Thymus (tissue), 11 donors: Measurements from ENCODE around the gene CCDC197. TPM values are rescaled to one million over a fixed set of nuclear protein-coding genes. Genes with fewer than 3 reads are reported as not detected.

Source experiments
- DNase-seq, 9 donors: peaks; one replicate each; pipeline ENCODE4 v3.0.0-alpha.2; 2013; ENCODE audit warnings: low spot score in 9 of 9, low read depth in 6 of 9, missing footprints in 1 of 9
- H3K27ac ChIP-seq, 2 donors: one replicate each; pipeline ENCODE4 v1.5.1; 2013; ENCODE audit warnings: control low read depth in 1 of 2, low read depth in 1 of 2, low read length in 1 of 2, mild to moderate bottlenecking in 1 of 2, moderate library complexity in 1 of 2
- H3K27me3 ChIP-seq, 2 donors: one replicate each; pipeline ENCODE4 v1.5.1; 2013; ENCODE audit warnings: low read length in 1 of 2; ENCODE audit not compliant: control insufficient read depth in 2 of 2, insufficient read depth in 1 of 2
- H3K36me3 ChIP-seq, 2 donors: one replicate each; pipeline ENCODE4 v1.5.1; 2013; ENCODE audit warnings: low read length in 1 of 2, mild to moderate bottlenecking in 1 of 2, moderate library complexity in 1 of 2; ENCODE audit not compliant: control insufficient read depth in 2 of 2, insufficient read depth in 2 of 2
- H3K4me1 ChIP-seq, 2 donors: one replicate each; pipeline ENCODE4 v1.5.1; 2013; ENCODE audit warnings: low read length in 2 of 2; ENCODE audit not compliant: control insufficient read depth in 2 of 2, insufficient read depth in 2 of 2
- H3K4me3 ChIP-seq, 2 donors: one replicate each; pipeline ENCODE4 v1.5.1; 2013; ENCODE audit warnings: low read length in 2 of 2, control low read depth in 1 of 2, mild to moderate bottlenecking in 1 of 2
- H3K9me3 ChIP-seq, 2 donors: one replicate each; pipeline ENCODE4 v1.5.1; 2013; ENCODE audit warnings: low read length in 1 of 2, mild to moderate bottlenecking in 1 of 2; ENCODE audit not compliant: control insufficient read depth in 2 of 2, insufficient read depth in 1 of 2
- WGBS: extraction: QIAGEN DNeasy Blood & Tissue Kit; methylation state at CpG from one replicate; pipeline ENCODE4 v1.1.7; 2013; 5-methylcytosine and 5-hydroxymethylcytosine counted together
- polyA plus RNA-seq: library from polyadenylated mRNA; stranded (reverse); fragments of 200-250 nt; gene quantifications from one replicate; pipeline ENCODE4 v1.2.3, GENCODE V29; 2013
- total RNA-seq: library from RNA; stranded (reverse); fragments of 120-200 nt; gene quantifications from one replicate; pipeline ENCODE4 v1.2.4, GENCODE V29; 2013
- donor health status: healthy.

The CCDC197 gene
- total and polyA plus RNA-seq, 2 donors = not detected

DNA sequence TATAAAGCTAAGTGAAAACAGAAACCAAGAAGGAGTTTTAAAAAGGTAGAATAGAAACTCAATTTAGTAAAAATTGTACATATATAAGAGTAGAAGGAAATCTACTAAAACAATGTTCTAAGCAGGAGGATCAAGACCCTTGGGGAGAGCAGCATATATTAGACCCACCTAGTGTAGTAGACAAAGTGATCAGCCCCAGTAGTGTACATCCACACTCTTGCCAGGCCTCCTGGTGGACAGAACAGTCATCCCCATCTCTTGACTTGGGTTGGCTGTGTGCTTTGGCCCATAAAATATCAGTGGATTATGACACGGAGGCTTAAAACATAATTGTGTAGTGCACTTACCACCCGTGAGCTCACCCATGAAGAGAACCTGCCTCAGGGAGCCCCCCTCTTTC is 18.1 kb downstream of the CCDC197 start:
- 97% methylated on average over 2 of the region's 2 CpGs for WGBS

DNA sequence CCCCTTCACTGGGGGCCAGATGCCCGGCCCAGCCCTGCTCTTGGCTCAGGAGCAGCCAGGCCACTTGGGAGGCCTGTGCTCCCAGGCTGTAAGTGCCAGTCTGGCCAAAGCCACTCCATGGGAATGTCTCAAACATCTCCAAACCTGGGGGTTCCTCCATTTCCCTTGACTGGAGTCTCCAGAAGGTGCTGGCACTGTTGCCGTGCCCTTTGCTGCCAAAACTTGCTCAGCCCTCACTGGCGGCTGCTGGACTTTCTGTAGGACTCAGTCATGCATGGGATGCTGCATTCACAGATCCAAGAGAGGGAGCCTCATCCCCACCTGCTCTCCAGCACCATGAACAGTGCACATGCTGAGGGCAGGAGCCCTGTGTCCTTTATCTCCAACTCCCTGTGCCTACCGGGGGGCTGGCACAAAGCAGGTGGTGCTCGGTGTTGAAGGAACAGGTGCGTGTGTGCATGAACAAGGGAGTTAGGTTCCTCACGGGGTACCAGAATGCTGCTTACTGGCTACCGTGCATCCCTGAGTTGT is 19.4 kb downstream of the CCDC197 start:
- peaks cover 0 to 11% of the 10 kb centered on the region in 2 donors for H3K27me3 ChIP-seq

More for the DNA sequence above, 18.1 kb downstream of the CCDC197 start:
- Histone ChIP-seq H3K4me3 (no peak overlapping the region), H3K36me3 (no peaks in the 10 kb centered on the region), H3K4me1 (peaks cover 0 to 10% of the 10 kb centered on the region in 2 donors), H3K27ac (no peak overlapping the region), H3K27me3 (peaks cover 0 to 14% of the 10 kb centered on the region in 2 donors), H3K9me3 (no peaks in the 10 kb centered on the region)
- no peak for DNase-seq

DNA sequence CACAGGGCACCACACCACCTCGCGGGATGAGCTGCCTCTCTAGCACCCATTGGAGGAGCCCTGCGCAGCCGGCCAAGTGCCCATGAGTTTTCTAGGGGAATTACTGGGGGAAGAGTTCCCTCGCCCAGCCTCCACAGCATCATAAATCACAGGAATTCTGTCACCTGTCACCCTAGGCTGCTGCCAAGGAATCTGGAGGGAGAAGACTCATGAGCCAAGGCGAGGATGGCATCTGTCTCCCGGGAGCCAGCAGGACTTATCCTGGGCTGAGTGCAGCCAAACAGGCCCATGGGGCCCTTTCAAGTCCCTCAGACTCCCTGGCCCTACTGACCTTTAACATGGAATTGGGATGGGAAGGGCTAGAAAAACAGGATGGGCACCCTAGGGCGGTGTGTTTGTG is 21.2 kb downstream of the CCDC197 start:
- Histone ChIP-seq H3K27me3 (peaks cover 0 to 20% of the 10 kb centered on the region in 2 donors), H3K9me3 (no peaks in the 10 kb centered on the region), H3K4me3 (no peak overlapping the region), H3K27ac (no peak overlapping the region), H3K36me3 (no peaks in the 10 kb centered on the region), H3K4me1 (no peaks in the 10 kb centered on the region)
- WGBS = 81% methylated on average over 8 of the region's 8 CpGs
- DNase-seq = no peak

More for the DNA sequence above, 19.4 kb downstream of the CCDC197 start:
- Histone ChIP-seq H3K27ac (no peak overlapping the region), H3K9me3 (no peaks in the 10 kb centered on the region), H3K4me1 (peaks cover 0 to 4% of the 10 kb centered on the region in 2 donors), H3K4me3 (no peak overlapping the region), H3K36me3 (no peaks in the 10 kb centered on the region)
- 92% methylated on average over 8 of the region's 8 CpGs for WGBS
- DNase-seq = no peak

DNA sequence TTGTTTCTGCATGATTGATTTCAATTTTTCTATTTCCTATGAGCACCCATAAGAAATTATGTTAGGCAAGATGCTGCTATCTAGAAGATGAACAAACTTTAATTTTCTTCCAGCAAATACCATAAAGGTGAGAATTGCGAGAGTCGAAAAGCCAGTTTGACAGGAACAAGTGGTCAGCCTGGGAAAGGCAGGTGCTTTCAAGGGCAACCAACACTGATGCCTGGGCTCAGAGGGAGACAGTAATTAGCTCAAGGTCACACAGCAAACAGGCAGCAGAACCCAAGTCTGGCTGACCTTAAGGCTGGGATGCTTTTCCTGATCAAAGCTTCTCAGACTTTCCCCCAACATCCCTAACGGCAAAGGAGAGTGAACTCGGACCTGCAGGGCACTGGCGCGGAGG is 22.2 kb downstream of the CCDC197 start:
- no peak overlapping the region for H3K27ac ChIP-seq
- no peak overlapping the region for H3K4me3 ChIP-seq
- whole genome bisulfite sequencing = 95% methylated on average over 6 of the region's 6 CpGs
- H3K27me3 ChIP-seq = peaks cover 0 to 21% of the 10 kb centered on the region in 2 donors
- no peaks in the 10 kb centered on the region for H3K4me1 ChIP-seq
- no peak for DNase-seq
- no peaks in the 10 kb centered on the region for H3K36me3 ChIP-seq
- H3K9me3 ChIP-seq = no peaks in the 10 kb centered on the region

DNA sequence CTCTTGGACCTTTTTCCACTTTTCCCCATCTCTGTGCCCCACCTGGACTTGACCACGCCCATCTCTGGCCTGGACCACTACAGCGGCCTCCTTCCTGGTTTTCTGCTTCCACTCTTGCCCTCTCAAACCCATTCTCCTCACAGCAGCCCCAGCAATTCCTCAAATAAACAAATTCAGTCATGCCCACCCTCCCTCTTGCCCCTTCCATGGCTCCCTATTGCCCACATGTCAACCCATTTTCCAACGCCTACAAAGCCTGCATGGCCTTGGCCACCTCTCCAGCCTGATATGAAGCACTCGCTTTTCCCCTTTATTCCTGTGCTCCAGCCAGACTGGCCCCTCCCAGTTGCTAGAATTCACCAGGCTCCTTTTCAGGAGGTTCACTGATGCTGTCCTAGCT is 23.2 kb downstream of the CCDC197 start:
- Histone ChIP-seq H3K36me3 (no peaks in the 10 kb centered on the region), H3K9me3 (no peaks in the 10 kb centered on the region), H3K27ac (no peak overlapping the region), H3K4me1 (no peaks in the 10 kb centered on the region), H3K4me3 (no peak overlapping the region), H3K27me3 (peaks cover 0 to 26% of the 10 kb centered on the region in 2 donors)
- no peak for DNase-seq
- 95% methylated on average over 4 of the region's 4 CpGs for WGBS

DNA sequence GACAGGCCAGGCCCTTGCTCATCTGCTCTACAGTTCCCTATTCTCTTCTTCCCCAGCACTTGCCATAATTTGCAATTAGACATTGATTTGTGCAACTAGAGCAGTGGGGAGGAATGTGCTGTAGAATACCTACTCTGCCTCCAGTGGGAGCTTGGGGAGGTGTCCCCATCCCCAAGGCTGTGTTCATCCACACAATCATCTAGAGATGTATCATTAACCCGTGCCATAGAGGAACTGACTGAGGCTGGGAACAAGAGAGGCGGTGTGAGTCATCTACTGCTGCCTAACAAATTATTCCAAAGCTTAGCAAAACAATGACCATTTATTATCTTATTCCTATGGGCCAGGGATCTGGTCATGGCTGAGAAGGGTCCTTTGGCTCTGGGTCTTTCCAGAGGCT is 23.9 kb downstream of the CCDC197 start:
- H3K27me3 ChIP-seq = peaks cover 0 to 30% of the 10 kb centered on the region in 2 donors
- H3K4me3 ChIP-seq = no peak overlapping the region
- H3K9me3 ChIP-seq = no peaks in the 10 kb centered on the region
- WGBS = 70% methylated on average over 2 of the region's 2 CpGs
- DNase-seq = no peak
- H3K4me1 ChIP-seq = no peaks in the 10 kb centered on the region
- no peak overlapping the region for H3K27ac ChIP-seq
- H3K36me3 ChIP-seq = no peaks in the 10 kb centered on the region

DNA sequence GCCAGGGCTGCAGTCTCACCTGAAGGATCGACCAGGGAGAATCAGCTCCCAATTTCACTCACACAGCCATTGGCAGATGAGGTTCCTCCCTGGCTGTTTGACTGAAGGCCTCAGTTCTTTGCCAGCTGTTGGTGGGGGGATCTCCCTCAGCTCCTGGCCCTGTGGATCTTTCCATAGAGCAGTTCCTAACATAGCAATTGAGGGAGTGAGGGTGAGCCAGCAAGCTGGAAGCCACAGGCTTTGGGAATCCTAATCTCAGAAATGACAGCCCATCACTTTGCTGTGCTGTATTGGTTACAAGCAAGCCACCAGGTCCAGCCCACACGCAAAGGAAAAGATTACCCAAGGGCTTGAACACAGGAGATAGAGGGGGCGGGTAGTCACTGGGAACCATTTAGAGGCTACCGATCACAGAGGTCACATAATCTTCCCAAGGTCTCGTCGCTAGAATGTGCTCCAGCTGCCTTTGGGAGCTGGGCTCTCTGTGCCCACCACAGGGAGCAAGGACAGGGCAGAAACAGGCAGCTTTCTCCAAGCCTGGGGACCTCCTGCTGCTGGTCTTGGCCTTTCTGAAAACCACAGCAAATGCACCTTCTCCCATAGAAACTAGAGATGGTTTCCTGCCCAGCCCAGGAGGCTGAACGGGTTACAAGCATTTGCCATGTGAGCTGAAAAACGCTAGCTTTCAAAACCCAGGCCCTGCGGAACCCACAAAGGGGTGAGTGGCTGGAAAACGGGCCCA is 24.5 kb downstream of the CCDC197 start:
- H3K27me3 ChIP-seq = peaks cover 0 to 30% of the 10 kb centered on the region in 2 donors
- no peaks in the 10 kb centered on the region for H3K36me3 ChIP-seq
- H3K4me1 ChIP-seq = no peaks in the 10 kb centered on the region
- 81% methylated on average over 10 of the region's 10 CpGs for WGBS
- H3K4me3 ChIP-seq = no peak overlapping the region
- H3K9me3 ChIP-seq = no peaks in the 10 kb centered on the region
- DNase-seq = no peak
- no peak overlapping the region for H3K27ac ChIP-seq

DNA sequence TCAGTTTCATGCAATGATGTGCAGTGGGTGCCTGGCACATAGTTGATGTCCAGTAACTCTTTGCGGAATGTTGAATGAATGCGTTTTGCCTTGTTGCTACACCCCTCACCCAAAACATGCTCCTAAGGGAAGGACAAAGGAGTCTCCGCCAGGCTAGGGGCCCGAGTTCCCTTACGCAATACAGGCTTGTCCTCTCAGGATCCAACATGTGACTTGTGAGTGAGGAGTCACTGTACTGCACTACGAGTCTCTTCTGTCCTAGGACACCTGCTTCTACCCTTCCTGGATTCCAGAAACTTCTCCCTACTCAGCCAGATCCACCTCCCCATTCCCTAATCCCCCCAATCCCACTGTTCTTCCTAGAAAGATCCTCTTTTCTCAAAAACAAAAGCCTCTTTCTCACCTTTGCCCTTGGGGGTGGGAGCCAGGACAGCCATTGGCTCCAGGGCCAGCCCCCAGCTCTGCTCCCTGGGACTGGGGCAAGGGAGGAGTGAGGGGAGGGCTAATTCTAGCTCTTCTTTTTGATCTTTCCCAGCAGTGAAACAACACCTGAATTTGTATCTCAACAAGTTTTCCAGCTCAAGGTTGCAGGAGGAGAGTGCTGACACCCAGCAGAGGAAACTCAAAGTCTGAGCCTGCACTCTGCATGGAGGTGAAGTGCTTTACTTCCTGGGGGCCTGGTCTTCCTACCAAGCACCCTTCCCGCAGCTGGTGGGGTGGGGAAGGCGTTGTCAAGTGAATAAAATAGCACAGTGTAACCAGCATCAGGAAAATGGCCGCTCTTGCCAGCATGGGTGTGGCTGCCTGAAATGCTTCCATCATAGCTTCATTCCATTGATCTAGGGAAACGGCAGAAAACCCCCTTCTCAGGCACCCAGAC is 25.7 kb downstream of the CCDC197 start:
- WGBS = 92% methylated on average over 10 of the region's 10 CpGs
- no peak for DNase-seq
- Histone ChIP-seq H3K27me3 (peaks cover 0 to 39% of the 10 kb centered on the region in 2 donors), H3K9me3 (no peaks in the 10 kb centered on the region), H3K4me3 (no peak overlapping the region), H3K4me1 (no peaks in the 10 kb centered on the region), H3K27ac (no peak overlapping the region), H3K36me3 (no peaks in the 10 kb centered on the region)

DNA sequence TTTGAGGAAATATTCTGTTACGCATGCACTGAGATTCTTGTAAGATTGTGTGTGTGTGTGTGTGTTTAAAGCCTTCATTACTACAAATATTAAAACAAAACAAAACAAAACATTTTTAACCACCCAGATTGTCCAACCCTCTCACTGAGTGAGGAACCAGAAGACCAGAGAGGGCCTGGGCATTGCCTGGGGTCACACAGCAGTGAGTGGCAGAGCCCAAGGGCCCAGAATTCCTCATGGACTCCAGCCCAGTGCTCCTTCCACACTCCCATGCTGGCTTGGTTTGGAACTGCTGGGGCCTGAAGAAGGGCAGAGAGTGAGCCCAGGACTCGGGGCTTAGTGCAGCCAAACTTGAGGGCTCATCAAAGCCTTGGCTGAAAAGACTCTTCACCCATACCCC is 27.4 kb downstream of the CCDC197 start:
- no peaks in the 10 kb centered on the region for H3K9me3 ChIP-seq
- H3K4me1 ChIP-seq = no peaks in the 10 kb centered on the region
- no peak overlapping the region for H3K27ac ChIP-seq
- H3K4me3 ChIP-seq = no peak overlapping the region
- DNase-seq = no peak
- 93% methylated on average over 2 of the region's 2 CpGs for WGBS
- peaks cover 0 to 42% of the 10 kb centered on the region in 2 donors for H3K27me3 ChIP-seq
- no peaks in the 10 kb centered on the region for H3K36me3 ChIP-seq
